Adrenal gland (tissue), 5 donors: ENCODE data around the gene DLEC1.

Source experiments
- POLR2A ChIP-seq, 2 donors: fragments of 450-650 bp; IDR thresholded peaks; one replicate each; pipeline ENCODE4 v1.6.1; 2017; ENCODE audit warnings: antibody characterized with exemption in 2 of 2, mild to moderate bottlenecking in 2 of 2, moderate library complexity in 1 of 2
- TF ChIP-seq, protein P1 (sequence below), 6 experiments: fragments of 450-650 bp in 4 of 6; fragments of 200-600 bp in 2 of 6; sonication (generic) in 1 of 6; IDR thresholded peaks; 1 replicate in 5 of 6; 2 replicates in 1 of 6; pipeline versions ENCODE4 v1.5.1 to v1.8.0; 2016 to 2021; ENCODE audit warnings: antibody characterized with exemption in 6 of 6, mild to moderate bottlenecking in 2 of 6, moderate library complexity in 1 of 6
- donor health status: DM: no; HTN: no; CAD: no.

DNA sequence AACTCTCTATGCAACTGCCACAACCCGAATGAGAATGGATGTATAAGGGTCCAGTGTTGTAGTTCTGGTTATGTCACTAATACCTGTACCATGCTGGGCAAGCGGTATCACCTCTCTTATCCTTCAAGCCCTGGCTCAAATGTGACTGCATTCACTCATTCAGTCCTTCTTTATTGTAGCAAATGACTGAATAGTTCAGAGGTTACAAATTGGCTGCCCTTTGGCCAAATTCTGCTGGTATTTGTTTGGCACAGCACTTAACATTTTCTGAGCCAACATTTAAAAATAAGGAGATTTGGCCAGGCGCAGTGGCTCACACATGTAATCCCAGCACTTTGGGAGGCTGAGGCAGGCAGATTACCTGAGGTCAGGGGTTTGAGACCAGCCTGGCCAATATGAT lies 47.5 kb downstream of the DLEC1 start:
- TF ChIP-seq, protein P1, sequence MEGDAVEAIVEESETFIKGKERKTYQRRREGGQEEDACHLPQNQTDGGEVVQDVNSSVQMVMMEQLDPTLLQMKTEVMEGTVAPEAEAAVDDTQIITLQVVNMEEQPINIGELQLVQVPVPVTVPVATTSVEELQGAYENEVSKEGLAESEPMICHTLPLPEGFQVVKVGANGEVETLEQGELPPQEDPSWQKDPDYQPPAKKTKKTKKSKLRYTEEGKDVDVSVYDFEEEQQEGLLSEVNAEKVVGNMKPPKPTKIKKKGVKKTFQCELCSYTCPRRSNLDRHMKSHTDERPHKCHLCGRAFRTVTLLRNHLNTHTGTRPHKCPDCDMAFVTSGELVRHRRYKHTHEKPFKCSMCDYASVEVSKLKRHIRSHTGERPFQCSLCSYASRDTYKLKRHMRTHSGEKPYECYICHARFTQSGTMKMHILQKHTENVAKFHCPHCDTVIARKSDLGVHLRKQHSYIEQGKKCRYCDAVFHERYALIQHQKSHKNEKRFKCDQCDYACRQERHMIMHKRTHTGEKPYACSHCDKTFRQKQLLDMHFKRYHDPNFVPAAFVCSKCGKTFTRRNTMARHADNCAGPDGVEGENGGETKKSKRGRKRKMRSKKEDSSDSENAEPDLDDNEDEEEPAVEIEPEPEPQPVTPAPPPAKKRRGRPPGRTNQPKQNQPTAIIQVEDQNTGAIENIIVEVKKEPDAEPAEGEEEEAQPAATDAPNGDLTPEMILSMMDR (IDR thresholded peaks at IDR 0.05): no peak
- TF ChIP-seq POLR2A (IDR thresholded peaks at IDR 0.05): no peak
